C4-2B (cell line): ENCODE results near the gene RPL9.

Experiments
- ZFX ChIP-seq: fragments of 450-650 bp; IDR thresholded peaks from 2 replicates; pipeline ENCODE4 v1.6.1; 2017
- TF ChIP-seq, protein P1 (sequence below): fragments of 450-650 bp; conservative IDR thresholded peaks from 2 replicates; pipeline ENCODE4 v1.5.1; 2017; ENCODE audit warnings: mild to moderate bottlenecking

GRCh38 chr4:39456946-39457763 lies 1.6 kb downstream of the RPL9 start:
- TF ChIP-seq, protein P1, sequence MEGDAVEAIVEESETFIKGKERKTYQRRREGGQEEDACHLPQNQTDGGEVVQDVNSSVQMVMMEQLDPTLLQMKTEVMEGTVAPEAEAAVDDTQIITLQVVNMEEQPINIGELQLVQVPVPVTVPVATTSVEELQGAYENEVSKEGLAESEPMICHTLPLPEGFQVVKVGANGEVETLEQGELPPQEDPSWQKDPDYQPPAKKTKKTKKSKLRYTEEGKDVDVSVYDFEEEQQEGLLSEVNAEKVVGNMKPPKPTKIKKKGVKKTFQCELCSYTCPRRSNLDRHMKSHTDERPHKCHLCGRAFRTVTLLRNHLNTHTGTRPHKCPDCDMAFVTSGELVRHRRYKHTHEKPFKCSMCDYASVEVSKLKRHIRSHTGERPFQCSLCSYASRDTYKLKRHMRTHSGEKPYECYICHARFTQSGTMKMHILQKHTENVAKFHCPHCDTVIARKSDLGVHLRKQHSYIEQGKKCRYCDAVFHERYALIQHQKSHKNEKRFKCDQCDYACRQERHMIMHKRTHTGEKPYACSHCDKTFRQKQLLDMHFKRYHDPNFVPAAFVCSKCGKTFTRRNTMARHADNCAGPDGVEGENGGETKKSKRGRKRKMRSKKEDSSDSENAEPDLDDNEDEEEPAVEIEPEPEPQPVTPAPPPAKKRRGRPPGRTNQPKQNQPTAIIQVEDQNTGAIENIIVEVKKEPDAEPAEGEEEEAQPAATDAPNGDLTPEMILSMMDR, result no peak
- no peak for TF ChIP-seq ZFX
